GM12875 (cell line): ENCODE measurements around the gene PPP1R12B.

ENCODE experiments used
- H3K4me3 ChIP-seq: one replicate; pipeline ENCODE4 v1.5.1; 2011; ENCODE audit warnings: low read depth, low read length, control low read depth
- CTCF ChIP-seq: IDR thresholded peaks from 2 replicates; pipeline ENCODE4 v1.5.1; 2011; ENCODE audit warnings: low read depth, mild to moderate bottlenecking, control low read depth, inconsistent platforms, low read length, moderate library complexity, borderline replicate concordance; ENCODE audit not compliant: insufficient read depth

PPP1R12B gene

GRCh38 chr1:202320081-202320405 is 28.5 kb upstream of the PPP1R12B start:
- no peak overlapping the region for H3K4me3 ChIP-seq

GRCh38 chr1:202323731-202324130 is 24.8 kb upstream of the PPP1R12B start:
- TF ChIP-seq CTCF = no peak
- no peak overlapping the region for H3K4me3 ChIP-seq

More at GRCh38 chr1:202320081-202320405, 28.5 kb upstream of the PPP1R12B start:
- TF ChIP-seq CTCF = no peak

GRCh38 chr1:202324646-202325045 is 23.9 kb upstream of the PPP1R12B start:
- no peak for TF ChIP-seq CTCF
- H3K4me3 ChIP-seq = no peak overlapping the region

- TF ChIP-seq CTCF = no peak
- H3K4me3 ChIP-seq = no peak overlapping the region
These were observed 18.6 kb upstream of the PPP1R12B start for GRCh38 chr1:202329891-202330290.

GRCh38 chr1:202333861-202334260 is 14.6 kb upstream of the PPP1R12B start:
- no peak for TF ChIP-seq CTCF
- H3K4me3 ChIP-seq = no peak overlapping the region

- no peak overlapping the region for H3K4me3 ChIP-seq
- peak; percentile 46; the same call in 1 of the 2 replicates for TF ChIP-seq CTCF
These were observed 4.7 kb upstream of the PPP1R12B start for GRCh38 chr1:202343652-202344349.

- TF ChIP-seq CTCF = no peak
- H3K4me3 ChIP-seq = no peak overlapping the region
These were observed 442 bp upstream of the PPP1R12B start for GRCh38 chr1:202348005-202348508.
